ENCODE measurements around the gene LDLRAD4.

Gene LDLRAD4

DNA sequence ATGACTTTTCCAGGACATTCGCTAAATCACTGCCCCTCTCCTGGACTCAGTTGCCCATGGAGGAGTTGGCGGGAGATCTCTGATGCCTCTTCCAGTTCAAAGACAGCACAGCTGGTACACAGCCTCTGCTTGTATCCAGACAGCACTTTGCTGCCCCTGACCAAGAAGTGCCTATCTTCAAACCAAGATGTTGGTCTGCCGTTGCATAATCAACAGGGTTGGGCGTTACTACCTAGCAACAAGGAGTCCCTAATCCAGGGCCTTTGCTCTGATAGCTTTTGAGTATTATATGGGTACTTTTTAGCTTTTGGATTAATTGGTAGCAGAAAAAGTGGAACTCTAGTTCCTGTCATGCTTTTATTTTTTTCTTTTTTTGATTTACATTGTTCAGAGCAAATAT, 341.2 kb downstream of the LDLRAD4 start:
- TF ChIP-seq TEAD4 (IDR thresholded peaks at IDR 0.05) (no peak), EGR1 (IDR thresholded peaks at IDR 0.05) (no peak), TAF1 (IDR thresholded peaks at IDR 0.05; ENCODE audit: low read depth) (no peak), RAD21 (IDR thresholded peaks at IDR 0.05; ENCODE audit: low read depth) (no peak), NFIC (IDR thresholded peaks at IDR 0.05) (no peak), TCF12 (IDR thresholded peaks at IDR 0.05; ENCODE audit: low read depth) (no peak), EP300 (IDR thresholded peaks at IDR 0.05; ENCODE audit: borderline replicate concordance) (no peak), ZBTB7A (IDR thresholded peaks at IDR 0.05; ENCODE audit: low read depth) (no peak)
- TF ChIP-seq, protein P1, sequence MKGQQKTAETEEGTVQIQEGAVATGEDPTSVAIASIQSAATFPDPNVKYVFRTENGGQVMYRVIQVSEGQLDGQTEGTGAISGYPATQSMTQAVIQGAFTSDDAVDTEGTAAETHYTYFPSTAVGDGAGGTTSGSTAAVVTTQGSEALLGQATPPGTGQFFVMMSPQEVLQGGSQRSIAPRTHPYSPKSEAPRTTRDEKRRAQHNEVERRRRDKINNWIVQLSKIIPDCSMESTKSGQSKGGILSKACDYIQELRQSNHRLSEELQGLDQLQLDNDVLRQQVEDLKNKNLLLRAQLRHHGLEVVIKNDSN (IDR thresholded peaks at IDR 0.05) = no peak
- TF ChIP-seq, protein P2, sequence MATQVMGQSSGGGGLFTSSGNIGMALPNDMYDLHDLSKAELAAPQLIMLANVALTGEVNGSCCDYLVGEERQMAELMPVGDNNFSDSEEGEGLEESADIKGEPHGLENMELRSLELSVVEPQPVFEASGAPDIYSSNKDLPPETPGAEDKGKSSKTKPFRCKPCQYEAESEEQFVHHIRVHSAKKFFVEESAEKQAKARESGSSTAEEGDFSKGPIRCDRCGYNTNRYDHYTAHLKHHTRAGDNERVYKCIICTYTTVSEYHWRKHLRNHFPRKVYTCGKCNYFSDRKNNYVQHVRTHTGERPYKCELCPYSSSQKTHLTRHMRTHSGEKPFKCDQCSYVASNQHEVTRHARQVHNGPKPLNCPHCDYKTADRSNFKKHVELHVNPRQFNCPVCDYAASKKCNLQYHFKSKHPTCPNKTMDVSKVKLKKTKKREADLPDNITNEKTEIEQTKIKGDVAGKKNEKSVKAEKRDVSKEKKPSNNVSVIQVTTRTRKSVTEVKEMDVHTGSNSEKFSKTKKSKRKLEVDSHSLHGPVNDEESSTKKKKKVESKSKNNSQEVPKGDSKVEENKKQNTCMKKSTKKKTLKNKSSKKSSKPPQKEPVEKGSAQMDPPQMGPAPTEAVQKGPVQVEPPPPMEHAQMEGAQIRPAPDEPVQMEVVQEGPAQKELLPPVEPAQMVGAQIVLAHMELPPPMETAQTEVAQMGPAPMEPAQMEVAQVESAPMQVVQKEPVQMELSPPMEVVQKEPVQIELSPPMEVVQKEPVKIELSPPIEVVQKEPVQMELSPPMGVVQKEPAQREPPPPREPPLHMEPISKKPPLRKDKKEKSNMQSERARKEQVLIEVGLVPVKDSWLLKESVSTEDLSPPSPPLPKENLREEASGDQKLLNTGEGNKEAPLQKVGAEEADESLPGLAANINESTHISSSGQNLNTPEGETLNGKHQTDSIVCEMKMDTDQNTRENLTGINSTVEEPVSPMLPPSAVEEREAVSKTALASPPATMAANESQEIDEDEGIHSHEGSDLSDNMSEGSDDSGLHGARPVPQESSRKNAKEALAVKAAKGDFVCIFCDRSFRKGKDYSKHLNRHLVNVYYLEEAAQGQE (IDR thresholded peaks at IDR 0.05; ENCODE audit: low read depth) = no peak
- TF ChIP-seq, protein P3, sequence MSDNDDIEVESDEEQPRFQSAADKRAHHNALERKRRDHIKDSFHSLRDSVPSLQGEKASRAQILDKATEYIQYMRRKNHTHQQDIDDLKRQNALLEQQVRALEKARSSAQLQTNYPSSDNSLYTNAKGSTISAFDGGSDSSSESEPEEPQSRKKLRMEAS (IDR thresholded peaks at IDR 0.05) = no peak

DNA sequence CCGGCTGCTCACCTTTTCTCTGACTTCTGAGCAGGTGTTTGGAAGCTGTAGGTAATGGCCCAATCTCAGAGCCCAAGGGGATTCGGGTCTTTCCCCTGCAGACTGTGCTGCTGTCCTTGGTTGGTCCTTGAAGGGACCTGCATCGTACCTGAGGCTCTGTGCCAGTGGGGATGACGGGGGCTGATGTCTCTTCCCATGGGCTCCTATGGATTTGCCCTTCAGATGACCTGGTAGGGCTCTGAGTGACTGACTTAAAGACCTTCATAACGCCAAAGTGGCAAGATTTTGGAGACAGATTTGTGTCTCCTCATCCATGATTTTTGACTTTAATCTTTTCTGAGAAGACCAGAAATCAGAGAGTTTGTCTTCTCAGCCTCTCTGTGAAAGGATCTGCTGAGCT, 341.7 kb downstream of the LDLRAD4 start:
- TF ChIP-seq, protein P2 (IDR thresholded peaks at IDR 0.05; ENCODE audit: low read depth) = no peak
- no peak for TF ChIP-seq EP300 (IDR thresholded peaks at IDR 0.05; ENCODE audit: borderline replicate concordance)
- TF ChIP-seq CEBPB (IDR thresholded peaks at IDR 0.05) = no peak
- TF ChIP-seq, protein P1 (IDR thresholded peaks at IDR 0.05) = no peak
- no peak for TF ChIP-seq EGR1 (IDR thresholded peaks at IDR 0.05)
- no peak for TF ChIP-seq TEAD4 (IDR thresholded peaks at IDR 0.05)
- TF ChIP-seq ZBTB7A (IDR thresholded peaks at IDR 0.05; ENCODE audit: low read depth) = no peak
- no peak for TF ChIP-seq CREB1 (IDR thresholded peaks at IDR 0.05; ENCODE audit: low read depth)
- TF ChIP-seq FOXM1 (IDR thresholded peaks at IDR 0.05; ENCODE audit: borderline replicate concordance, low read depth) = no peak
- TF ChIP-seq, protein P3 (IDR thresholded peaks at IDR 0.05) = no peak
- no peak for TF ChIP-seq TCF12 (IDR thresholded peaks at IDR 0.05; ENCODE audit: low read depth)
- TF ChIP-seq RAD21 (IDR thresholded peaks at IDR 0.05; ENCODE audit: low read depth) = no peak
- TF ChIP-seq YY1 (IDR thresholded peaks at IDR 0.05; ENCODE audit: low read depth) = no peak
- TF ChIP-seq NFIC (IDR thresholded peaks at IDR 0.05) = no peak
- no peak for TF ChIP-seq TAF1 (IDR thresholded peaks at IDR 0.05; ENCODE audit: low read depth)

DNA sequence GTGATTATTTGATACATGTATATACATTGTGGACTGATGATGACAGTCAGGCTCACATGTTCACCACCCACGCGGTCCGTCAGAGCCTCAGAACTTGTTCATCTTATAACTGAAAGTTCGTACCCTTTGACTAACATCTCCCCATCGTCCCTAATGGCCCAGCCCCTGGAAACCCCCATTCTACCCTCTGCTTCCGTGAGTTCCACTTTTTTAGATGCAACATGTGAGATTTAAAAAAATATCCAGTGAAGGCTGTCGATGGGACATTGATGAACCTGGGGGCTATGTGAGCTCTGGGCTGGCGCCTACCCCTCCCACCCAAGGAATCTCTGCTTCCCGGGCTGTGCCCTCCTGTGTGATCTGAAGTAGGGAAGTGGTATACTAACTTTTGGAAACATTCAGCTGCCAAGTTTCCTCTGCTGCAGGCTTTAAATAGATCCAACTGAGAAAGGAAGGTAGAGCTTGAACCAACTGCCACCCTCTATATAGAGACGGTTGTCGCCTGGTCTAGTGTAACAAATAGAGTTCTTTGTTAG, 344.0 kb downstream of the LDLRAD4 start:
- TF ChIP-seq ZBTB7A (IDR thresholded peaks at IDR 0.05; ENCODE audit: low read depth) = no peak
- TF ChIP-seq RAD21 (IDR thresholded peaks at IDR 0.05; ENCODE audit: low read depth) = no peak
- TF ChIP-seq YY1 (IDR thresholded peaks at IDR 0.05; ENCODE audit: low read depth) = no peak
- no peak for TF ChIP-seq TAF1 (IDR thresholded peaks at IDR 0.05; ENCODE audit: low read depth)
- TF ChIP-seq EP300 (IDR thresholded peaks at IDR 0.05; ENCODE audit: borderline replicate concordance) = no peak
- TF ChIP-seq, protein P1 (IDR thresholded peaks at IDR 0.05) = no peak
- TF ChIP-seq TEAD4 (IDR thresholded peaks at IDR 0.05) = no peak

DNA sequence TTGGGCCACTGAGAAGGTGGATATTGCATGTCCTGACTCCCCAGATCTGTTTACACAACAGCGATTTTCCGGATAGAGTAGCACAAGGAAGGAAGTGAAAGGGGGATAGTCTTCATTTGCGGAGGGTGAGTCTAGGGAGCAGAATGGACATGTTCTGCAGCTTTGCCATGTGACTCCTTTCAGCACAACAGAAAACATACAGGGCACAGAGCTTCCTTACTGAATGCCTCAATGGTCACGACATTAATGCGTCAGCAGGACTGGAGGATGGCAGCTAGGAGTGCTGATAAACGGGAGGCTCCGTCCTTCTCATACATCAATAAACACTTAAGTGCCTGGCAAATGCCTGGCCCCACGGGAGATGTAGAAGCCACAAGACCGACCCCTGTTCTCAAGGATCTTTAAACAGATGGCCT, 344.8 kb downstream of the LDLRAD4 start:
- TF ChIP-seq FOXM1 (IDR thresholded peaks at IDR 0.05; ENCODE audit: borderline replicate concordance, low read depth) (no peak), EGR1 (IDR thresholded peaks at IDR 0.05) (no peak), RAD21 (IDR thresholded peaks at IDR 0.05; ENCODE audit: low read depth) (no peak), TCF12 (IDR thresholded peaks at IDR 0.05; ENCODE audit: low read depth) (no peak)
- TF ChIP-seq, protein P3 (IDR thresholded peaks at IDR 0.05) = no peak

DNA sequence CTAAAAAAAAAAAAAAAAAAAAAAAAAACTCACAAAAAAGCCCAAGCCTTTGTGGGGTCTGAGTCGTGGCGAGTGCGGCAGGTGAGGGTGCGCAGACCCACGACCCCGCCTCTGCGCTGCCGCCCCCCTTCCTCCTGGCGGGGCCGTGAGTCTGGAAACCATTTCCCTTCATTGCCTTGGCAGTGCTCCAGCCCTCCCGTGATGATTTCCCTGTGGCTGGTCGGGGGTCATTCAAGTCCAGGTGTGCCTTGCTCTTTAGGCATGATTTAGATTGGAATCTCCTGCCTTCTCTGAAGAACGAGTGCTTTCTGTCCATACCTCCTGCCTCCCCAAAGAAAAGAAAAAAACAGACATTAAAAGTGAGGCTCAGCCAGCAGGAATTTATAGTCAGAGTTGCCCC, 346.0 kb downstream of the LDLRAD4 start:
- TF ChIP-seq, protein P2 (IDR thresholded peaks at IDR 0.05; ENCODE audit: low read depth) = no peak
- TF ChIP-seq TAF1 (IDR thresholded peaks at IDR 0.05; ENCODE audit: low read depth) (no peak), YY1 (IDR thresholded peaks at IDR 0.05; ENCODE audit: low read depth) (no peak), NFIC (IDR thresholded peaks at IDR 0.05) (no peak), EP300 (IDR thresholded peaks at IDR 0.05; ENCODE audit: borderline replicate concordance) (no peak), TEAD4 (IDR thresholded peaks at IDR 0.05) (no peak), CEBPB (IDR thresholded peaks at IDR 0.05) (no peak), TCF12 (IDR thresholded peaks at IDR 0.05; ENCODE audit: low read depth) (no peak), RAD21 (IDR thresholded peaks at IDR 0.05; ENCODE audit: low read depth) (no peak), ZBTB7A (IDR thresholded peaks at IDR 0.05; ENCODE audit: low read depth) (no peak)
- TF ChIP-seq, protein P3 (IDR thresholded peaks at IDR 0.05) = no peak
